GM18519 (cell line): Measurements from ENCODE around the gene TPCN2.
"Not testable (repeated sequence)": the region's sequence is repeated elsewhere in the genome, so short reads cannot be mapped to it uniquely, and the experiment has no call there.

Experiments used
- ATAC-seq: cut with Tn5 transposase; IDR thresholded peaks from one replicate; pipeline ENCODE4 v1.9.1; 2021; ENCODE audit warnings: mild to moderate bottlenecking, moderate library complexity; ENCODE audit not compliant: unreplicated experiment, low FRiP score

TPCN2 gene

DNA sequence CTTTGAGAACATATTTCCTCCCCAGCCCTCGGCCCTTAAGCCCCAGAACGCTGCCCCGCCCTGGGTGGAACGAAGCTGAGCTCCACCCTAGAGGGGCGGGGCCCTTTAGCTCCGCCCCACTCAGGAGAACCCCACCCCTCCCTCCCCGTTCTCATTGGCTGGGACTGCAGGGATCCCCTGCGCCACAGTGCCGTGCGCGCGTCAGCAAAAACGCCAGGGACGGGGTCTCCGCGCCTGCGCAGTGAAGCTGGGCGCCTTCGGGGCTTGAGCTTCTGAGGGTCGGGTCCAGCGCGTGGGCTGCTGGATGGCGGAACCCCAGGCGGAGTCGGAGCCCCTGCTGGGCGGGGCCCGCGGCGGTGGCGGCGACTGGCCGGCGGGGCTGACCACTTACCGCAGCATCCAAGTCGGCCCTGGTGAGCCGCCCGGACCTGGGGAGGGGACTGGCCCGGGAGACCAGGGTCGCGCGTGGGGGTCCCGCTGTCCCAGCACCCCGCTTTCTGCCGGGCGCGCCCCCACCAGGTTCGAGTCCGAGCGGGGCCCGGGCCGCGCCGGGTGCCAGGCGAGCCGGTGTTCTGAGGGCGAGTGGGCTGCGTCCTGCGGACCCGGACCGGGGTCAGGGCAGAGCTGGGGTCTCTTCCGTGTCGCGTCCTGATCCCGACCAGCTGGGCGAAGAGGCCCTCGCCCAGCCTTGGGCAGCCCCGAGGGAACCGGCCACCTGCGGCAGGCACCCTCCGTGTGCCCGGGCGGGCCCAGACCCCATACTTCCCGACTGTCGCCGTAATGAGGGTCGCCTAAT lies at the start of gene TPCN2:
Gene TPCN2, plus strand, starts transcription at position 239 of the 796 bp plus-strand sequence. Its CDS starts 66 bp downstream, at position 305.
- peak; percentile 71 for ATAC-seq

DNA sequence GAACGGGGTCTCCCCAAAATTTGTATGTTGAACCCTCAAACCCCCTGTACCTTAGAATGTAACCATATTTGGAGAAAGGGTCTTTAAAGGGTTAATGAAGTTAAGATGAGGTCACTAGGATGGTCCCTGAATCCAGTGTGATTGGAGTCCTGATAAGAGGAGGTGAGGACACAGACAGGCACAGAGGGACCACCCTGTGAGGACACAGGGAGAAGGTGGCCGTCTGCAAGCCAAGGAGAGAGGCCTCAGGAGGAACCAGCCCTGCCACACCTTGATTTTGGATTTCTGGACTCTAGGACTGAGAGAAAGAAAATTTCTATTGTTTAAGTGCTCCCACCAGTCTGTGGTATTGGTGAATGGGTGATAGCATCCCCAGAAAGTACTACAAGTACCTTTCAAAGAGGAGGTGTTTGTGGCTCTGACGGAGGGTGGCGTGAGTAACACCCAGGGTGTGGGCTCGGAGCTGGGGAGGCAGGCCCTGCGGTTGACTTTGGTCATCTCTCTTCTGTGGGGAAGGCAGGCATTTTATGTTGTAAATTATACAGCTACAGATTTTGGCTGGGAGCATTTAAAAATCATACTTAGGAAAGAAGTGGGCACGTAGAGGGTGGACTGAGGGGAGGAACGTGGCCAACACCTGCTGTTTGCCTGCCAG lies 49.5 kb upstream of the TPCN2 start:
- ATAC-seq = no peak

- not testable (repeated sequence) for ATAC-seq
These were observed 48.9 kb upstream of the TPCN2 start for GRCh38 chr11:68999748-69000355.

DNA sequence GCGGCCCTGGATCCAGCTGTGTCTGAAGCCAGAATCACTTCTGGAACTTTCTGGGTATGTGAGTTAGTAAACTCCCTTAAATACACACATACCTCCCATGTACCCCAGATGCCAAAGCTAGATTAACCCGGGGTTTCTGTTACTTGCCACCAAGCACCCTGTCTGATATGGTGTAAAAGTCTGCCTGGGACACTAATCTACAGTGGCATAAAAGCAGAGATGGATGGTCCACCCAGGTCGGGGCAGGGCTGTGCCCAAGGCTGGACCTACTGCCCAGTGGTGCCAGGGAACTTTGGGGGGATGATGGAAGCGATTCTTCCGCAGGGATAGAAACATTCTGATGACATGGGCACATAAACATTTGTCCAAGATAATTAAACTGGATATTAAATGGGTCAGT lies 48.3 kb upstream of the TPCN2 start:
- no peak for ATAC-seq

GRCh38 chr11:69000831-69001242 lies 47.9 kb upstream of the TPCN2 start:
- ATAC-seq = no peak

- no peak for ATAC-seq
These were observed 47.3 kb upstream of the TPCN2 start for GRCh38 chr11:69001243-69002081.

DNA sequence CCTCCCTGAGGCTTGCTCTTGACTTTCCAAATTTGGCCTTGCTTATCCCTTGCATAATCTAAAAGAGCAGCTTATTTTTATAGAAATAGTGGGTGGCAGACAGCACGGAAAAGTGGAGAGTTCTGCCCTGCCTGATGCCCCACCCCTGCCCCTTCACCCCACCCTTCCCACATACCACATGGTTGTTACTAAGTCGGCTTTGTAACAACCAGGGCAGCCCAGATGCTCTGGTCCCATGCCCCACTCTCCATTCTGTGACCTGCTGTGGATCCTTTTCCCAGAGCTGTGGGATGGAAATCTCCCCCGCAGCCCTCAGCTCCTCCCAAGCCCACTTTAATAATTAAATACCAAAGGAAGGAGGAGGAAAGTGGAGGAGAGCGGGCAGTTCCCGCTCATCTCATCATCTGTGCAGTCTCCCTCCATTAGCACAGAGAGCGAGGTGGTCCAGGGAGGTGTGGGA lies 46.6 kb upstream of the TPCN2 start:
- ATAC-seq = no peak

DNA sequence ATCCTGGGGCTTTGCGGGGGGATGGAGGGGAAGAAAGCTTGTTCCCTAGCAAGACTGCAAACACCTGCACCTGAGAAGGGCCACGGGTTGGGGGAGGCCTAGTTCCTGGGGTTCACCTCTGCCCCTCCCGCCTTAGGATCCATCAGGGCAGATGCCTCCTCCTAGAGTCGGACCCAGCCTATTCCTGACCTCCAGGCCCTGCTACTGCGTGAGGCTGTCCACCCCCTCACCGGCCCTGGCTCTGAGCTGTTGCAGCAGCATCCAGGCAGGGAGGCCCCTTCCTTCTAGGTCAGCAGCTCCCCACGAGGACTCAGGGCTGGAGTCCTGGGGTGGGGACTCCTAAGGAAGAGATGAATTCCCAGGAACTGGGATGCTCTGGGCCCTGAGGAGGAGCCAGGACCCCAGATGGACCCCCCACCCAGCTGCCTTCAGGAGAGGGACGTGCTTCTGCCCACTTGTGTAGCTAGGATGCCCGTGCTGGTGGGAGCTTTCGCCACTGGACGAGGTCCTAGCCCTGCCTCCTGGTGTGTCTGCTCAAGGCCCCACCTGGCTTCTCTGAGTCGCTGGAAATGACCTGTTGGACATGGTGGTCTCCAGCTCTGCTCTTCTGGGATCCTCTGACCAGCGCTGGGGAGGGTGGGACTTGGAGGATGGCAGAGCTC lies 46.0 kb upstream of the TPCN2 start:
- no peak for ATAC-seq

GRCh38 chr11:69003301-69003865 lies 45.3 kb upstream of the TPCN2 start:
- ATAC-seq = no peak

GRCh38 chr11:69003866-69004367 lies 44.8 kb upstream of the TPCN2 start:
- ATAC-seq = no peak

DNA sequence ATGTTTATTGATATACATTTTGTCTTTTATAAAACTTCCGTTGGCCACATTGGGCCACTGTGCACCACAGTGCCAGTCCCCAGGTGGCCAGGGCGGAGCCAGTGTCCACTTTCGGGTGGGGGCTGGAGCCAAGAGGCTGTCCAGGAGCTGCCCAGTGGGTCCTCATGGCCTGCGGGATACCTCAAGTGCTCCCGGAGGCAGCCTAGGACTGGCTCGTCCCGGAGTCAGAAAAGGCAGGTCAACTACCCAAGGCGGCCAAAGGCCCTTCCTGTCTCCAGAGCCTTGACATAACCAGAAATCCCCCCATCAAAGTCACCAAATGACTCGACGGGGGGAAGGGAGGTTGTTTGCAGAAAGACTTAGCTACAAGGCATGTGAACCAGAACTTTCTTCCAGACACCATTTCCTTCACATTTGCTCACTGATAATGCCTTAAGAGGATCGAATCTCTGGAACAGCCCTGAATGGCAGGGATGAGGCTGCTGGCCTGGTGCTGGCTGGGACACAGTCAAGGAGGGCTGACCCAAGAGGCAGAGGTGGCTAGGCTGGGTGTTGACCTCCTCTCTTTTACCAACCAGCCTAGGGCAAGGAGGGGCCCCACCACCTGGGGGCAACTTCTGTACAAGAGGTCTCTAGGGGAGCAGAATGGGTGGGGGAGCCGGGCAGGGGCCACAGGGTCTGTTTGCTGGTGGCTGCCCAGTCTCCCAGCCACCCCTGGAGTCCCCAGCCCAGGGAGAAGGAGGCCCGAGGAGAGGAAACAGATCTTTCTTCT lies 44.1 kb upstream of the TPCN2 start:
- no peak for ATAC-seq

GRCh38 chr11:69005183-69005630 lies 43.5 kb upstream of the TPCN2 start:
- ATAC-seq = no peak

DNA sequence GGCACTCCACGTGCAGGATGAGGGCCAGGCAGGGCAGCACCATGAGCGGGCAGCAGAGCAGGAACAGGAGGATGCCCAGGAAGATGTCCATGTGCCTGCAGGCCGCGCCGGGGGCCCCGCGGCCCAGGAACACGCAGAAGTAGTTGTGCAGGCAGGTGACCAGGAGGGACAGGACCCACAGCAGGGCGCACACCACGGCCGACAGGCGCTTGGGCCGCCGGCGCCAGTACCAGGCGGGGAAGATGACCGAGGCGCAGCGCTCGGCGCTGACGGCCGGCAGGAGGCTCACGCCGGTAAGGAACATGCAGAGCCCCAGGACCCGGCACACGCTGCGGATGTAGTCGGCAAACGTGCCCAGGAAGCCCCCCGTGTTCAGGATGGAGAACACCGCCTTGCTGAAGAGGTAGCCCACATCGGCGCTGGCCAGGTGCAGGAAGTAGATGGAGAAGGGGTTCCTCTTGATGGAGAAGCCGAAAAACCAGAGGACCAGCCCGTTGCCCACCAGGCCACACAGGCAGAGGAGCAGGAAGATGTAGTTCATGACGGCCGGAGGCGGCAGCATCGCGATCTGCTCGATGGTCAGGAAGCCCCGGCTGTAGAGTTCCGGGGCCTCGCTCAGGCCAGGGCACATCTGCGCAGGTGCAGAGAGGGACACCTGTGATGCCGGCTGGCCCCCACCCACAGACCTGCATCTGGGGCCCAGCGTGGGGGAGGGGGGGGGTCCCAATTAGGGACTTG lies 42.9 kb upstream of the TPCN2 start:
- ATAC-seq = no peak

DNA sequence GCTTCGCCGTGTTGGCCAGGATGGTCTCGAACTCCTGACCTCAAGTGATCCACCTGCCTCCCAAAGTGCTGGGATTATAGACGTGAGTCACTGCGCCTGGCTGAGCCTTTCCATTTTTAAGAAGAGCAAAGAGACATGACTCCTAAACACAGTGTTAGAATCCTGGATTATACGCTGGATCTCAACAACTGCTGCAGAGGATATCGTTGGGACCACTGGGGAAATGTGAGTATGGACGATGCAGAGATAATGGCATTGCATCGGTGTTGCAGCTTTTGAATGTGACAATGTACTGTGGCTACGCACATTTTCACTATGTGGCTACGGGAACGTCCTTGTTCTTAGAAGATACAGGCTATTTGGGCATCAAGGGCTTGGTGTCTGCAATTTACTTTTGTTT lies 41.9 kb upstream of the TPCN2 start:
- ATAC-seq = no peak

- ATAC-seq = no peak
These were observed 40.8 kb upstream of the TPCN2 start for GRCh38 chr11:69007975-69008381.

DNA sequence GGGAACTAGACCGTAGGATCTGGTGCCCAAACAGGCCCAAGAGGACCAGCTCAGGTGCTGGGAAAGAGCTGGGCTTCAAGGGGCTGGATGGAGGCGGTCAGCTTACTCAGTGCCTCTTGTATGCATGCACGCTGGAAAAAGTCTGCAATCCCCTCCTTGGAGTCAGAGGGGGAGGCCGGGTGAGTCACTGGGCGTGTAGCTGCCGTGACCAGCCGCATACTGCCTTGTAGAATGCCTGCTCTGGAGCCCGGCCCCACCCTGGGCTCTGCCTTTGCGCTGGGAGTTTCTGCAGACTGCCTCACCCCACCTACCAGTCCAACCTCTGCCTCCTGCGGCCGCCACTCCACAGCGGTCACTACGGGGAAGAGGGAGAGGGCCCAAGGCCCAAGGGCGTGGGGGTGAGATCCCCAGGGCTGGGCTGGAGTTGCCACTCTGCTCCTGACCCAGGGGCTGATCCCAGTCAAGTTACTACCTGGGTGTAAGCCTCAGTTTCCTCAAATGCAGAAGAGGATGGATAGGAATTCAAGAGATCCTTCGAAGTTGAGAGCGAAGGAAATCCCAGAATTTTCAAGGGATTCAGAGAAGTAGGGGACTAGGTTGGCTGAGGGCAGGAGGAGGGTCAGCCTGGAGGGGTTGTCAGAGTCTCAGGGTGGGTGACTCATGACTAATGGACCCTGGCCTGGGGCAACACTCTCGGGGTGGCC lies 39.8 kb upstream of the TPCN2 start:
- no peak for ATAC-seq

DNA sequence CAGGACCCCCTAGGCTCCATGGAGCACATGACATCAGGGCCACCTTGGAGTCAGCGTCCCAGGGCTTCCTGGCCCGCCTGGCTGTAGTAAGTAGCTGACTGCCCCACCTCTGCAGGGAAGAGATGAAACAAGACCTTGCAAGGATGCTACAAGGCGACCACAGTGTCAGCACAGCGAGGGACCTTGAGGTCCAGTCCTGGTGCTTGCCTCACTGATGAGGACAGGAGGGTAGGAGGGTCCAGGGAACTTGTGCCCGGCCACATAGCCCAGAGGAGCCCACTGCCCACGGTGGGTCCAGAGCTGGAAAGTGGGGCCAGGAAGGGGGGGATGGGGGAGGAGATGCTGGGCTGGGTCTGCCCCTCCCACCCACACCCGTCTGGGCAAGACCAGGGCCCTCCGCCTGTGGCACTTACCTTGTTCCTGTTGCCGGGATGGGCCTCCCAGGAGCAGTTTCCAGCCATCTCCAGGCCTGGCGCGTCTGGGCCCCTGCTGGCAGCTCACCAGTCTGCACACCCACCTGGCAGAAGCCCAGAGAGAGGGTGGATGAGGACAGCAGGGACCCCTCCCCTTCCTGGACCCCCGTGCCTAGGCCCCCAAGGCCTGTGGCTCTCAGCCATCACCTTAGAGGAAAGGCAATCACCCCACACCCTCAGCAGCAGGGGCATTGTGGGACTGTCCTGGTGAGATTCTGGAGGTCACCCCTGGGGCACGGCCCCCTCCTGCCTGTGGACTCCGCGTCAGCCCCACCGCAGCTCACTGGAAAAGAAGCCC lies 39.1 kb upstream of the TPCN2 start:
- ATAC-seq = no peak
